Astrocyte (in vitro differentiated cells and primary cell): Measurements from ENCODE around the gene GJA1. TPM values are rescaled to one million over a fixed set of nuclear protein-coding genes. Genes with fewer than 3 reads are reported as not detected.
A peak's percentile ranks its signal among the peaks of the same experiment; 100 is the strongest.

Source experiments
- DNase-seq: peaks from one replicate; pipeline ENCODE4 v3.0.0-alpha.2; 2010; ENCODE audit warnings: low read depth
- FAIRE-seq: peaks from 2 replicates; lab custom pipeline; 2011; peaks lifted over from hg19 to GRCh38; lab: Jason Lieb, UNC
- H2AFZ ChIP-seq: 2 replicates; pipeline ENCODE4 v1.6.0; 2012; ENCODE audit warnings: low read depth, low read length, inconsistent platforms
- H3K27ac ChIP-seq: 2 replicates; pipeline ENCODE4 v1.5.1; 2011; ENCODE audit warnings: low read depth, low read length, inconsistent platforms
- H3K27me3 ChIP-seq: 2 replicates; pipeline ENCODE4 v1.6.0; 2011; ENCODE audit warnings: low read length, inconsistent platforms; ENCODE audit not compliant: insufficient read depth
- H3K36me3 ChIP-seq: 2 replicates; pipeline ENCODE4 v1.5.1; 2011; ENCODE audit warnings: low read length, inconsistent platforms; ENCODE audit not compliant: insufficient read depth
- H3K4me1 ChIP-seq: 2 replicates; pipeline ENCODE4 v1.5.1; 2011; ENCODE audit warnings: low read length, inconsistent platforms; ENCODE audit not compliant: insufficient read depth
- H3K4me2 ChIP-seq: 2 replicates; pipeline ENCODE4 v1.6.0; 2012; ENCODE audit warnings: low read length, inconsistent platforms
- H3K4me3 ChIP-seq: 2 replicates; pipeline ENCODE4 v1.5.1; 2011; ENCODE audit warnings: low read depth, mild to moderate bottlenecking, low read length, inconsistent platforms; ENCODE audit not compliant: insufficient read depth
- H3K79me2 ChIP-seq: 2 replicates; pipeline ENCODE4 v1.6.0; 2012; ENCODE audit warnings: mild to moderate bottlenecking, low read length, inconsistent platforms; ENCODE audit not compliant: insufficient read depth
- H3K9ac ChIP-seq: 2 replicates; pipeline ENCODE4 v1.6.0; 2012; ENCODE audit warnings: mild to moderate bottlenecking, low read length, inconsistent platforms
- H3K9me3 ChIP-seq: 2 replicates; pipeline ENCODE4 v1.5.1; 2012; ENCODE audit warnings: low read depth, mild to moderate bottlenecking, low read length, inconsistent platforms; ENCODE audit not compliant: insufficient read depth
- H4K20me1 ChIP-seq: 2 replicates; pipeline ENCODE4 v1.6.0; 2012; ENCODE audit warnings: low read length, inconsistent platforms; ENCODE audit not compliant: insufficient read depth
- H3K27ac Mint-ChIP-seq: one replicate; pipeline ENCODE4 v1.8.0; 2021; ENCODE audit warnings: mild to moderate bottlenecking, mixed read lengths; ENCODE audit not compliant: unreplicated experiment
- H3K27me3 Mint-ChIP-seq: one replicate; pipeline ENCODE4 v1.8.0; 2021; ENCODE audit warnings: low read depth, mixed read lengths; ENCODE audit not compliant: unreplicated experiment
- H3K36me3 Mint-ChIP-seq: one replicate; pipeline ENCODE4 v1.8.0; 2021; ENCODE audit warnings: low read depth, mixed read lengths; ENCODE audit not compliant: unreplicated experiment
- H3K4me1 Mint-ChIP-seq: one replicate; pipeline ENCODE4 v1.8.0; 2021; ENCODE audit warnings: low read depth, mixed read lengths; ENCODE audit not compliant: unreplicated experiment
- H3K4me3 Mint-ChIP-seq: one replicate; pipeline ENCODE4 v1.8.0; 2021; ENCODE audit warnings: mild to moderate bottlenecking, moderate library complexity, mixed read lengths; ENCODE audit not compliant: unreplicated experiment
- H3K9me3 Mint-ChIP-seq: one replicate; pipeline ENCODE4 v1.8.0; 2021; ENCODE audit warnings: mild to moderate bottlenecking, mixed read lengths; ENCODE audit not compliant: unreplicated experiment
- CTCF ChIP-seq: IDR thresholded peaks from 2 replicates; pipeline ENCODE4 v1.5.1; 2011; ENCODE audit warnings: low read depth, mild to moderate bottlenecking, inconsistent platforms, low read length, moderate library complexity; ENCODE audit not compliant: insufficient read depth
- EZH2 ChIP-seq: IDR thresholded peaks from 2 replicates; pipeline ENCODE4 v1.6.1; 2012; ENCODE audit warnings: mild to moderate bottlenecking, low read length, inconsistent platforms; ENCODE audit not compliant: insufficient read depth
- total RNA-seq: library from RNA; stranded (reverse); gene quantifications from 2 replicates; pipeline ENCODE4 v1.2.1, GENCODE V29; 2021

GJA1 gene
- total RNA-seq, 1 donor from 2014 or later: 433 TPM

- no peak overlapping the region for H2AFZ ChIP-seq
- H3K36me3 Mint-ChIP-seq: no peaks in the 10 kb centered on the region
Measured at GRCh38 chr6:121491576-121491975, 56.1 kb downstream of the GJA1 start.

GRCh38 chr6:121492536-121492935, 57.1 kb downstream of the GJA1 start:
- no peak overlapping the region for H3K27ac ChIP-seq
- Mint-ChIP-seq H3K27ac (no peak overlapping the region), H3K27me3 (no peaks in the 10 kb centered on the region), H3K4me3 (no peak overlapping the region), H3K9me3 (no peaks in the 10 kb centered on the region), H3K36me3 (no peaks in the 10 kb centered on the region), H3K4me1 (peaks cover 10% of the 10 kb centered on the region)
- no peaks in the 10 kb centered on the region for H4K20me1 ChIP-seq
- no peaks in the 10 kb centered on the region for H3K27me3 ChIP-seq
- DNase-seq (peak; percentile 47), FAIRE-seq (no peak)
- H2AFZ ChIP-seq: no peak overlapping the region
- H3K36me3 ChIP-seq: no peaks in the 10 kb centered on the region
- TF ChIP-seq EZH2 (no peak), CTCF (no peak)
- H3K4me3 ChIP-seq: no peak overlapping the region
- no peak overlapping the region for H3K4me2 ChIP-seq
- no peaks in the 10 kb centered on the region for H3K79me2 ChIP-seq
- no peaks in the 10 kb centered on the region for H3K9me3 ChIP-seq
- H3K9ac ChIP-seq: no peak overlapping the region
- H3K4me1 ChIP-seq: no peaks in the 10 kb centered on the region

More at GRCh38 chr6:121491576-121491975, 56.1 kb downstream of the GJA1 start:
- FAIRE-seq: no peak
- Histone ChIP-seq H3K36me3 (no peaks in the 10 kb centered on the region), H3K9ac (no peak overlapping the region), H3K27me3 (no peaks in the 10 kb centered on the region), H3K4me3 (no peak overlapping the region), H3K9me3 (no peaks in the 10 kb centered on the region), H3K4me1 (no peaks in the 10 kb centered on the region), H3K27ac (no peak overlapping the region), H3K79me2 (no peaks in the 10 kb centered on the region), H4K20me1 (no peaks in the 10 kb centered on the region), H3K4me2 (no peak overlapping the region)
- no peak overlapping the region for H3K27ac Mint-ChIP-seq
- no peaks in the 10 kb centered on the region for H3K27me3 Mint-ChIP-seq
- no peaks in the 10 kb centered on the region for H3K9me3 Mint-ChIP-seq
- H3K4me1 Mint-ChIP-seq: peaks cover 10% of the 10 kb centered on the region
- peak; percentile 36 for DNase-seq
- H3K4me3 Mint-ChIP-seq: no peak overlapping the region
- no peak for TF ChIP-seq EZH2
- TF ChIP-seq CTCF: no peak

GRCh38 chr6:121497970-121498375, 62.5 kb downstream of the GJA1 start:
- no peak overlapping the region for H3K27ac ChIP-seq
- no peak overlapping the region for H3K4me2 ChIP-seq
- no peak overlapping the region for H3K4me3 Mint-ChIP-seq
- no peaks in the 10 kb centered on the region for H3K4me1 Mint-ChIP-seq
- H3K27me3 ChIP-seq: no peaks in the 10 kb centered on the region
- H3K27ac Mint-ChIP-seq: no peak overlapping the region
- H2AFZ ChIP-seq: no peak overlapping the region
- no peaks in the 10 kb centered on the region for H3K36me3 ChIP-seq
- no peaks in the 10 kb centered on the region for H3K27me3 Mint-ChIP-seq
- no peak overlapping the region for H3K9ac ChIP-seq
- FAIRE-seq: no peak
- H3K4me3 ChIP-seq: no peak overlapping the region
- no peaks in the 10 kb centered on the region for H3K79me2 ChIP-seq
- TF ChIP-seq CTCF (no peak), EZH2 (no peak)
- no peaks in the 10 kb centered on the region for H3K9me3 Mint-ChIP-seq
- no peaks in the 10 kb centered on the region for H3K9me3 ChIP-seq
- DNase-seq: no peak
- H3K36me3 Mint-ChIP-seq: no peaks in the 10 kb centered on the region
- H3K4me1 ChIP-seq: no peaks in the 10 kb centered on the region
- no peaks in the 10 kb centered on the region for H4K20me1 ChIP-seq
